Measurements from ENCODE around the gene RHOJ. TPM values are rescaled to one million over a fixed set of nuclear protein-coding genes. Genes with fewer than 3 reads are reported as not detected.

The RHOJ gene
- total and polyA plus RNA-seq, 10 of the 15 experiments (the other 5 are each of a cell fraction or from before 2014, with no cell fraction given) = not detected

GRCh38 chr14:63297372-63298063 lies 93.3 kb downstream of the RHOJ start:
- RAD21 ChIA-PET (ENCODE audit: unreplicated experiment) = no interaction called here
- Histone ChIP-seq H2AFZ (ENCODE audit: control insufficient read depth, low read depth, low read length) (no peak overlapping the region), H3K4me1 (ENCODE audit: control insufficient read depth, insufficient read depth, low read length) (no peaks in the 10 kb centered on the region), H3K27ac (ENCODE audit: control insufficient read depth, insufficient read depth) (no peak overlapping the region), H3K79me2 (ENCODE audit: control insufficient read depth, insufficient read depth, low read length) (no peaks in the 10 kb centered on the region), H3K9ac (ENCODE audit: control insufficient read depth, insufficient read depth, low read length) (no peak overlapping the region), H3K36me3 (ENCODE audit: control insufficient read depth in 2 of 2, insufficient read depth in 2 of 2, low read length in 1 of 2) (no peaks in the 10 kb centered on the region), H3K27me3 (replicated peaks in 1 of 2; ENCODE audit: control insufficient read depth in 2 of 2, insufficient read depth in 2 of 2, low read length in 1 of 2) (no peaks in the 10 kb centered on the region), H4K20me1 (ENCODE audit: control insufficient read depth, insufficient read depth) (no peaks in the 10 kb centered on the region), H3K4me2 (ENCODE audit: control insufficient read depth, insufficient read depth) (no peak overlapping the region), H3K4me3 (no peak overlapping the region), H3K9me3 (replicated peaks; ENCODE audit: control insufficient read depth, insufficient read depth, low read length) (no peaks in the 10 kb centered on the region)
- BruUV-seq (replicated peaks) = no TSS peak
- DNase-seq (ENCODE audit: low read depth, low spot score) (no peak), FAIRE-seq (no peak), ATAC-seq (no peak)
- CTCF ChIA-PET = no interaction called here
- POLR2A ChIA-PET = no interaction called here
- SMC1A ChIA-PET (ENCODE audit: uncharacterized antibody, unreplicated experiment) = no interaction called here
- TF ChIP-seq CBX3 (IDR thresholded peaks at IDR 0.05; ENCODE audit: borderline replicate concordance, low read depth) = no peak
- no peak for TF ChIP-seq ZNF592 (IDR thresholded peaks at IDR 0.05)
- no peak for TF ChIP-seq ETV6 (conservative IDR thresholded peaks at IDR 0.05 in 1 of 2, IDR thresholded peaks at IDR 0.05 in 1 of 2; ENCODE audit: borderline replicate concordance in 1 of 2, low read depth in 1 of 2)
- TF ChIP-seq MTA2 (IDR thresholded peaks at IDR 0.05; ENCODE audit: low read depth) = no peak
- no peak for TF ChIP-seq SPI1 (IDR thresholded peaks at IDR 0.05; ENCODE audit: borderline replicate concordance, insufficient read depth, low read depth, low read length)
- TF ChIP-seq NFYA (IDR thresholded peaks at IDR 0.05; ENCODE audit: borderline replicate concordance, low read depth, low read length) = no peak
- no peak for TF ChIP-seq MYB (IDR thresholded peaks at IDR 0.05; ENCODE audit: borderline replicate concordance, low read depth, low read length)
- TF ChIP-seq ELK1 (IDR thresholded peaks at IDR 0.05; ENCODE audit: low read depth, low read length) = no peak
- intact Hi-C loops (cut with micrococcal nuclease; ENCODE audit: unreplicated experiment) = no loop called here
- 84% methylated on average over 4 of the region's 4 CpGs for WGBS (ENCODE audit: insufficient coverage, insufficient replicate concordance, low lambda C conversion rate, missing lambda C conversion rate)
- in situ Hi-C loops (cut with MboI) = no loop called here
